CD4-positive, CD25-positive, alpha-beta regulatory T cell (primary cell): Measurements from ENCODE around the gene CBFA2T3. TPM values are rescaled to one million over a fixed set of nuclear protein-coding genes. Genes with fewer than 3 reads are reported as not detected.

Experiments used
- ATAC-seq, 2 donors: fragments of 150-1000 bp; cut with Tn5 transposase; one replicate each; pipeline ENCODE4 v1.10.0; 2021; ENCODE audit warnings: low read depth in 2 of 2, moderate number of reproducible peaks in 2 of 2, moderate library complexity in 1 of 2
- DNase-seq, 3 donors: peaks; one replicate each; pipeline versions ENCODE4 v3.0.0 to v3.0.0-alpha.2; 2012 to 2022; ENCODE audit warnings: mixed read lengths in 1 of 3
- H3K27ac ChIP-seq: one replicate; pipeline ENCODE4 v1.7.0; 2013; ENCODE audit warnings: mild to moderate bottlenecking, low read length; ENCODE audit not compliant: insufficient read depth, poor library complexity, severe bottlenecking
- H3K27me3 ChIP-seq: one replicate; pipeline ENCODE4 v1.7.0; 2013; ENCODE audit warnings: low read length; ENCODE audit not compliant: control insufficient read depth, insufficient read depth
- H3K36me3 ChIP-seq: one replicate; pipeline ENCODE4 v1.7.0; 2013; ENCODE audit warnings: mild to moderate bottlenecking, low read length, moderate library complexity; ENCODE audit not compliant: control insufficient read depth, insufficient read depth
- H3K4me1 ChIP-seq: 2 replicates; pipeline ENCODE4 v1.7.0; 2013; ENCODE audit warnings: mild to moderate bottlenecking, low read length; ENCODE audit not compliant: insufficient read depth, control insufficient read depth, poor library complexity, severe bottlenecking
- H3K4me3 ChIP-seq: one replicate; pipeline ENCODE4 v1.7.0; 2013; ENCODE audit warnings: low read depth, mild to moderate bottlenecking, low read length, moderate library complexity
- H3K9me3 ChIP-seq, 2 experiments: 1 replicate in 1 of 2; 2 replicates in 1 of 2; pipeline ENCODE4 v1.7.0; 2013; ENCODE audit warnings: low read length in 2 of 2, mild to moderate bottlenecking in 1 of 2, moderate library complexity in 1 of 2; ENCODE audit not compliant: control insufficient read depth in 2 of 2
- H3K27ac Mint-ChIP-seq, 3 donors: one replicate each; pipeline ENCODE4 v1.8.0; 2020 to 2022; ENCODE audit warnings: mild to moderate bottlenecking in 3 of 3, mixed read lengths in 3 of 3, moderate library complexity in 2 of 3
- H3K27me3 Mint-ChIP-seq: one replicate; pipeline ENCODE4 v1.8.0; 2022; ENCODE audit warnings: mild to moderate bottlenecking, mixed read lengths
- H3K36me3 Mint-ChIP-seq: one replicate; pipeline ENCODE4 v1.8.0; 2020; ENCODE audit warnings: mixed read lengths
- H3K4me1 Mint-ChIP-seq, 4 donors: one replicate each; pipeline ENCODE4 v1.8.0; 2020 to 2022; ENCODE audit warnings: mixed read lengths in 4 of 4, mild to moderate bottlenecking in 1 of 4
- H3K4me3 Mint-ChIP-seq, 4 donors: one replicate each; pipeline ENCODE4 v1.8.0; 2020 to 2022; ENCODE audit warnings: mild to moderate bottlenecking in 4 of 4, mixed read lengths in 4 of 4, moderate library complexity in 3 of 4
- H3K9me3 Mint-ChIP-seq, 7 donors: one replicate each; pipeline ENCODE4 v1.8.0; 2020 to 2022; ENCODE audit warnings: mixed read lengths in 7 of 7, mild to moderate bottlenecking in 3 of 7, moderate library complexity in 2 of 7
- polyA plus RNA-seq, 4 donors: library from polyadenylated mRNA; unstranded; fragments of 300-500 nt; fragmentation: Illumina TruSeq; gene quantifications; one replicate each; pipeline ENCODE4 v1.2.3, GENCODE V29; 2021
- total RNA-seq: library from RNA; stranded (reverse); gene quantifications from one replicate; pipeline ENCODE4 v1.2.3, GENCODE V29; 2022

The CBFA2T3 gene
- total and polyA plus RNA-seq, 5 donors from 2014 or later = 0.25 to 1.3 TPM; not detected in 3

- ATAC-seq (no peak), DNase-seq (no peak)
- Mint-ChIP-seq H3K36me3 (no peaks in the 10 kb centered on the region), H3K4me1 (no peaks in the 10 kb centered on the region), H3K27ac (peak overlapping the region in 1 of 3 donors; percentile 63), H3K4me3 (no peak overlapping the region), H3K27me3 (peaks cover 43% of the 10 kb centered on the region), H3K9me3 (peaks cover 0 to 1% (median 0%) of the 10 kb centered on the region in 7 donors)
- H3K36me3 ChIP-seq = no peaks in the 10 kb centered on the region
- no peak overlapping the region for H3K27ac ChIP-seq
- no peaks in the 10 kb centered on the region for H3K27me3 ChIP-seq
- no peaks in the 10 kb centered on the region for H3K4me1 ChIP-seq
- no peak overlapping the region for H3K4me3 ChIP-seq
- no peaks in the 10 kb centered on the region for H3K9me3 ChIP-seq
Measured at GRCh38 chr16:88975511-88976061, 1.4 kb downstream of the CBFA2T3 start.

- Histone ChIP-seq H3K27me3 (no peaks in the 10 kb centered on the region), H3K4me3 (no peak overlapping the region), H3K4me1 (no peaks in the 10 kb centered on the region), H3K36me3 (no peaks in the 10 kb centered on the region), H3K9me3 (no peaks in the 10 kb centered on the region), H3K27ac (no peak overlapping the region)
- no peaks in the 10 kb centered on the region for H3K4me1 Mint-ChIP-seq
- ATAC-seq (no peak), DNase-seq (no peak)
- H3K36me3 Mint-ChIP-seq = no peaks in the 10 kb centered on the region
- H3K4me3 Mint-ChIP-seq = no peak overlapping the region
- peaks cover 0 to 1% (median 0%) of the 10 kb centered on the region in 7 donors for H3K9me3 Mint-ChIP-seq
- H3K27me3 Mint-ChIP-seq = peaks cover 47% of the 10 kb centered on the region
- peak overlapping the region in 1 of 3 donors; percentile 63 for H3K27ac Mint-ChIP-seq
Measured at GRCh38 chr16:88974916-88975215, 2.1 kb downstream of the CBFA2T3 start.

- DNase-seq (no peak), ATAC-seq (no peak)
- Mint-ChIP-seq H3K4me3 (peak overlapping the region in 1 of 4 donors; percentile 2), H3K4me1 (no peaks in the 10 kb centered on the region), H3K27ac (no peak overlapping the region), H3K9me3 (peaks cover 0 to 1% (median 0%) of the 10 kb centered on the region in 7 donors), H3K36me3 (no peaks in the 10 kb centered on the region), H3K27me3 (peaks cover 47% of the 10 kb centered on the region)
- Histone ChIP-seq H3K9me3 (no peaks in the 10 kb centered on the region), H3K27ac (no peak overlapping the region), H3K27me3 (no peaks in the 10 kb centered on the region), H3K4me1 (no peaks in the 10 kb centered on the region), H3K4me3 (no peak overlapping the region), H3K36me3 (no peaks in the 10 kb centered on the region)
Measured at GRCh38 chr16:88974080-88974915, 2.7 kb downstream of the CBFA2T3 start.

GRCh38 chr16:88973415-88974050 lies 3.5 kb downstream of the CBFA2T3 start:
- no peak overlapping the region for H3K4me3 ChIP-seq
- no peak overlapping the region for H3K27ac Mint-ChIP-seq
- H3K4me3 Mint-ChIP-seq = no peak overlapping the region
- ATAC-seq (no peak), DNase-seq (no peak)
- H3K36me3 ChIP-seq = no peaks in the 10 kb centered on the region
- H3K27ac ChIP-seq = no peak overlapping the region
- peaks cover under 1% of the 10 kb centered on the region for H3K4me1 ChIP-seq
- no peaks in the 10 kb centered on the region for H3K36me3 Mint-ChIP-seq
- H3K27me3 ChIP-seq = no peaks in the 10 kb centered on the region
- H3K9me3 ChIP-seq = no peaks in the 10 kb centered on the region
- peaks cover 0 to under 1% (median 0%) of the 10 kb centered on the region in 4 donors for H3K4me1 Mint-ChIP-seq
- H3K27me3 Mint-ChIP-seq = peaks cover 47% of the 10 kb centered on the region
- H3K9me3 Mint-ChIP-seq = no peaks in the 10 kb centered on the region

GRCh38 chr16:88973007-88973410 lies 4.0 kb downstream of the CBFA2T3 start:
- H3K4me3 ChIP-seq = no peak overlapping the region
- Mint-ChIP-seq H3K27me3 (peaks cover 47% of the 10 kb centered on the region), H3K36me3 (no peaks in the 10 kb centered on the region), H3K27ac (no peak overlapping the region), H3K9me3 (no peaks in the 10 kb centered on the region), H3K4me3 (no peak overlapping the region), H3K4me1 (peaks cover 0 to 2% (median 0%) of the 10 kb centered on the region in 4 donors)
- H3K9me3 ChIP-seq = no peaks in the 10 kb centered on the region
- DNase-seq (no peak), ATAC-seq (no peak)
- H3K27me3 ChIP-seq = no peaks in the 10 kb centered on the region
- H3K4me1 ChIP-seq = peaks cover 6% of the 10 kb centered on the region
- no peaks in the 10 kb centered on the region for H3K36me3 ChIP-seq
- no peak overlapping the region for H3K27ac ChIP-seq

DNA sequence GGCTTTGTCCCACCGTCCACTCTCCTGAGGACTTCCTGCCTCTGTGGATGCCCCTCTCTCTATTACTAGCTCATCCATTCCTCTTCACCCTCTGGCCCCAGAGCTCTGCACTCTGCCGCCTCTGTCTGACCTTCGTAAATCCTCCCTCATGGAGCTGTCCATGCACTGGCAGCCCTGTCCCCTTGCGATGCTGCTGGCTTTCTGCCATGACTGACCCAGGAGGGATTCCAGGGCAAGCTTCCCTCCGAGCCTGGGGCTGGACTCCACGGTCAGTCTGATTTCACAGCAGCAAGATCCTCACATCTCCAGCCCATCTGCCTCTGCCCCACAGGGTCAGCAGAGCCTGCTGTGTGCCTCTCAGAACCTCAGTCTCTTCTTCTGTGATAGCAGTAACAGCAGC lies 4.7 kb downstream of the CBFA2T3 start:
- no peaks in the 10 kb centered on the region for H3K36me3 Mint-ChIP-seq
- peaks cover 10% of the 10 kb centered on the region for H3K4me1 ChIP-seq
- H3K4me1 Mint-ChIP-seq = peaks cover 0 to 9% (median 1%) of the 10 kb centered on the region in 4 donors
- no peaks in the 10 kb centered on the region for H3K9me3 ChIP-seq
- peak overlapping the region in 1 of 3 donors; percentile 14 for H3K27ac Mint-ChIP-seq
- no peak overlapping the region for H3K4me3 Mint-ChIP-seq
- H3K4me3 ChIP-seq = no peak overlapping the region
- H3K27me3 ChIP-seq = no peaks in the 10 kb centered on the region
- DNase-seq (no peak), ATAC-seq (no peak)
- no peaks in the 10 kb centered on the region for H3K9me3 Mint-ChIP-seq
- H3K27ac ChIP-seq = no peak overlapping the region
- H3K27me3 Mint-ChIP-seq = peaks cover 40% of the 10 kb centered on the region
- H3K36me3 ChIP-seq = no peaks in the 10 kb centered on the region

DNA sequence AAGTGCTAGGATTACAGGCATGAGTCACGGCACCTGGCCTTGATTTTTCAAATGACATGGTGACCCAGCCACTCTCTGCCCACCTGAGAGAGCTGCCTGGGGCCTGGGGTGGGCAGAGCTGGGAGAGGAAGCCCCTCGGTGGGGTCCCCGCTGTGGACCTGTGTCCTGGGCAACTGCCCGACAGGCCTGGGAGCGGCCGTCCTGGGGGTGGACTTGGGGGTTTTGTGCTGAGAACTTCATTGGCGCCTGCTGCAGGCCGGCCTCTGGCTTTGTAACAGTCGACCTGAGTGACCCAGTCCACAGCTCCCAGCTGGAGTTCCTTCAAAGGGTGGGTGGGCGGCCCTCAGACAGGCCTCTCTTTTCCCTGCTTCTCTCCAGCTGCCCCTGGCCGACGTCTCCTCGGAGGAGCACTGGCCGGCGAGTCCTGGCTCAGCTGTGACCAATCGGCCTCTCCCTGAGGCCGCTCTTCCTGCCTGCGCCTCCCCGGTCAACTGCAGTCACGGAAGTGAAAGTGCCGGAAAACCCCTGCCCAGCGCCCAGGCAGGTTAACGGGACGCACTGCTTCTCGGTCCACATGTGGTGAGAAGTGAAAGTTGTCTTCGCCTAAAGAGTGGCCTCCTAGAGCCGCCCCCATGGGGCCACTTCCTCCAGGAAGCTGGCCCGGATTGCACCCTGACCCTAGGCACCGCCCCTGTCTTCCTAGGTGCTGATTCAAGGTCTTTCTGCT lies 5.5 kb downstream of the CBFA2T3 start:
- no peak for DNase-seq
- no peak overlapping the region for H3K4me3 Mint-ChIP-seq
- H3K27me3 Mint-ChIP-seq = peaks cover 36% of the 10 kb centered on the region
- no peak for ATAC-seq
- Histone ChIP-seq H3K9me3 (no peaks in the 10 kb centered on the region), H3K4me3 (no peak overlapping the region), H3K27me3 (no peaks in the 10 kb centered on the region), H3K4me1 (peaks cover 10% of the 10 kb centered on the region), H3K36me3 (no peaks in the 10 kb centered on the region), H3K27ac (no peak overlapping the region)
- no peaks in the 10 kb centered on the region for H3K36me3 Mint-ChIP-seq
- H3K4me1 Mint-ChIP-seq = peaks cover 0 to 11% (median 1%) of the 10 kb centered on the region in 4 donors
- no peaks in the 10 kb centered on the region for H3K9me3 Mint-ChIP-seq
- H3K27ac Mint-ChIP-seq = no peak overlapping the region
